ENCODE results near the gene FCHSD1.

GRCh38 chr5:141657937-141658545 lies 6.8 kb upstream of the FCHSD1 start:
- TF ChIP-seq POLR2A (IDR thresholded peaks at IDR 0.05; ENCODE audit: low read depth, low read length): no peak
- no peak for TF ChIP-seq TAF1 (IDR thresholded peaks at IDR 0.05; ENCODE audit: borderline replicate concordance, low read depth, low read length)

All from GM12892 (cell line).